Mesodermal cell (in vitro differentiated cells): Measurements from ENCODE around the gene PEX3. TPM values are rescaled to one million over a fixed set of nuclear protein-coding genes. Genes with fewer than 3 reads are reported as not detected.

Source experiments
- H3K27ac ChIP-seq: 2 replicates; pipeline ENCODE4 v1.7.0; 2013; ENCODE audit warnings: mild to moderate bottlenecking, low read depth, low read length, moderate library complexity; ENCODE audit not compliant: severe bottlenecking
- H3K36me3 ChIP-seq: 2 replicates; pipeline ENCODE4 v1.7.1; 2013; ENCODE audit warnings: mild to moderate bottlenecking, low read length, moderate library complexity; ENCODE audit not compliant: control insufficient read depth, insufficient read depth
- H3K4me1 ChIP-seq: one replicate; pipeline ENCODE4 v1.7.1; 2013; ENCODE audit warnings: mild to moderate bottlenecking, low read length; ENCODE audit not compliant: insufficient read depth, control insufficient read depth, poor library complexity, severe bottlenecking
- H3K4me3 ChIP-seq: 2 replicates; pipeline ENCODE4 v1.7.0; 2013; ENCODE audit warnings: low read length, control low read depth, mild to moderate bottlenecking; ENCODE audit not compliant: insufficient read depth, poor library complexity, severe bottlenecking; ENCODE audit errors: extremely low read depth
- H3K9me3 ChIP-seq: 2 replicates; pipeline ENCODE4 v1.7.1; 2013; ENCODE audit warnings: mild to moderate bottlenecking, low read length, moderate library complexity; ENCODE audit not compliant: control insufficient read depth
- WGBS, 2 experiments: methylation state at CpG; one replicate each; pipeline ENCODE4 v1.1.5; 2013; ENCODE audit warnings: missing lambda C conversion rate in 2 of 2; ENCODE audit not compliant: insufficient coverage in 2 of 2; 5-methylcytosine and 5-hydroxymethylcytosine counted together
- polyA plus RNA-seq, 2 experiments: library from polyadenylated mRNA; stranded (reverse); fragments of 50-300 nt; gene quantifications; one replicate each; pipeline ENCODE4 v1.2.3, GENCODE V29; 2013

Gene PEX3
- 11.0 TPM for polyA plus RNA-seq (2013, experiment 1 of 2)
- polyA plus RNA-seq (2013, experiment 2 of 2), result 13.2 TPM

GRCh38 chr6:143450453-143451371 lies at the start of gene PEX3, which contains the start of gene ADAT2:
PEX3 (plus strand) TSS chr6:143450805; CDS start chr6:143451043, 238 bp downstream.
ADAT2 (minus strand) TSS chr6:143450695; CDS start chr6:143450658, 37 bp downstream.
- Histone ChIP-seq H3K36me3 (peaks cover 4% of the 10 kb centered on the region), H3K27ac (peak within 1 kb of the TSS; percentile 65), H3K4me1 (no peaks in the 10 kb centered on the region), H3K9me3 (no peaks in the 10 kb centered on the region), H3K4me3 (peak within 1 kb of the TSS; percentile 84)
- 0% methylated on average over 27 to 40 of the region's 56 CpGs for WGBS, 2 experiments

DNA sequence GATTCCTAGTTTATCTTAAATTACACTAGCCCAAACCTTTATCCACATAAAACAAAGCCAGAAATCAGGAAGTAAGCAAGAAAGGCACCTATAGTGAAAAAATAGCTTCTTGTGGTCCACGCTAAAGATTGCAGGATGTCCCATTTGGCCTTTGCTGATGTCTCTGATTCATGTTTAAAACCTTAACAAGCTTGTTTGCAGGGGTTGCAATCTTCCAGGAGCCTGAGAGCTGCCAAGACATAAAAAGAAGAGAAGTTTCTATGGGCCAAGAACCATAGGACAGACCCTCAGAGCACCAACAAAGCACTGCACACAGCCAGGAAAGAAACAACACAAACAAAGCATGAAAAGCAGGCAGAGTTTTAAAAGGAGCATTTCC lies 49.5 kb upstream of the PEX3 start:
- 86% methylated on average over 1 of the region's 1 CpG; no CpG with 5 or more reads in 1 of the 2 experiments for WGBS, 2 experiments
- no peak overlapping the region for H3K4me3 ChIP-seq
- H3K36me3 ChIP-seq, result no peaks in the 10 kb centered on the region
- H3K27ac ChIP-seq, result no peak overlapping the region
- peaks cover 22% of the 10 kb centered on the region for H3K4me1 ChIP-seq
- no peaks in the 10 kb centered on the region for H3K9me3 ChIP-seq

DNA sequence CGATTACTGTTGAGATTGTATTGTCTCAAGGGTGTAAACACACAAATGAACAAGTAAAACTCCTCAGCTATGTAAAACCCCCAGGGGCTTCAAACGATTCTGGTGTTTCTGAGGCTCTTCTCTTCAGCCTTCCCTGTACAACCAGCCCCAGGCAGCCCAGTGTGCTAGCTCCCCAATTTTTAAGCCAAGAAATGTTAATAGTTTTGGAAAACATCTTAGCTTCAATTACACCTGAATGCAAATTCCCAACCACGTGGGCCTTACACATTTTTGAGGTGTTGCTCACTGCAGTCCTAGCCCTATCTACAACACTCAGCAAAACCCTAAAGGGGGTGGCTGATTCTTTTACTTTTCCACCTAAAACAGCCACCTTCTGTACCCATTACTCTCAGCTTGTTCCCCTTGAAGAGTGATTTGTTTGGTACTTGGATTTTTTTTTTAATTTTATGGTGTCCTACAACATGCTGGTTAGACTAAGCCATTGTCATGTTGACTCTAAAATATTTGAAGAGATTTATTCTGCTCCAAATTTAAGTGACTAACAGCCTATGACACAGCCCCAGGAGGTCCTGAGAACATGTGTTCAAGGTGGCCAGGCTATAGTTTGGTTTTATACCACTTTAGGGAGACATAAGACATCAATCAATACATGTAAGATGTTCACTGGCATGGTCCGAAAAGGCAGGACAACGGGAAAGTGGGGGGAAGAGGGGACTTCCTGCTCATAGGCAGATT lies 48.8 kb upstream of the PEX3 start:
- no peaks in the 10 kb centered on the region for H3K36me3 ChIP-seq
- no peak overlapping the region for H3K27ac ChIP-seq
- H3K9me3 ChIP-seq, result no peaks in the 10 kb centered on the region
- H3K4me1 ChIP-seq, result peaks cover 15% of the 10 kb centered on the region
- 62 to 87% methylated on average over 2 to 3 of the region's 5 CpGs for WGBS, 2 experiments
- H3K4me3 ChIP-seq, result no peak overlapping the region

DNA sequence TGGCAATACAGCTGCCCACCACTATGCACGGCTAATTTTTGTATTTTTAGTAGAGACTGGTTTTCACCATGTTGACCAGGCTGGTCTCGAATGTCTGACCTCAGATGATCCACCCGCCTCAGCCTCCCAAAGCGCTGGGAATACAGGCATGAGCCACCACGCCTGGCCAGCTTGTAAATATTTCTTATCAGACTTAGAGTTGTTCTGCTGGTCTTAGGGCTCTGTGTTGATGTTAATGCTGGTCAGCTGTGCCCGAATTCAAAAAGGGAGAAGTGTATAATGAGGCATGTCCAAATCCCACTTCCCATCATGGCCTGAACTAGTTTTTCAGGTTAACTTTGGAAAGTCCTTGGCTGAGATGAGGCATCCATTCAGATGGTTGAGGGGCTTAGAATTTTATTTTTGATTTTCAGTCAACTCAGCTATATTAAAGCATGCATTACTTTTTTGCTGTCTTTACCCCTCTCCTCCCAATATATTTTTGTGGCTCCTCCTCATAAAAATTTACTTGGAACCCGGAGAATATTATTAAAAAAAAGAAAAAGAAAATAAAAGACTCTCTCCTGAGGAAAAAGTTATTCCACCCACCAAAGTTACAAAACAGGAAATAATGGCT lies 47.8 kb upstream of the PEX3 start:
- H3K36me3 ChIP-seq, result no peaks in the 10 kb centered on the region
- no peak overlapping the region for H3K27ac ChIP-seq
- H3K4me3 ChIP-seq, result no peak overlapping the region
- peaks cover 5% of the 10 kb centered on the region for H3K4me1 ChIP-seq
- H3K9me3 ChIP-seq, result no peaks in the 10 kb centered on the region
- WGBS, 2 experiments, result 93 to 100% methylated on average over 3 to 4 of the region's 7 CpGs

DNA sequence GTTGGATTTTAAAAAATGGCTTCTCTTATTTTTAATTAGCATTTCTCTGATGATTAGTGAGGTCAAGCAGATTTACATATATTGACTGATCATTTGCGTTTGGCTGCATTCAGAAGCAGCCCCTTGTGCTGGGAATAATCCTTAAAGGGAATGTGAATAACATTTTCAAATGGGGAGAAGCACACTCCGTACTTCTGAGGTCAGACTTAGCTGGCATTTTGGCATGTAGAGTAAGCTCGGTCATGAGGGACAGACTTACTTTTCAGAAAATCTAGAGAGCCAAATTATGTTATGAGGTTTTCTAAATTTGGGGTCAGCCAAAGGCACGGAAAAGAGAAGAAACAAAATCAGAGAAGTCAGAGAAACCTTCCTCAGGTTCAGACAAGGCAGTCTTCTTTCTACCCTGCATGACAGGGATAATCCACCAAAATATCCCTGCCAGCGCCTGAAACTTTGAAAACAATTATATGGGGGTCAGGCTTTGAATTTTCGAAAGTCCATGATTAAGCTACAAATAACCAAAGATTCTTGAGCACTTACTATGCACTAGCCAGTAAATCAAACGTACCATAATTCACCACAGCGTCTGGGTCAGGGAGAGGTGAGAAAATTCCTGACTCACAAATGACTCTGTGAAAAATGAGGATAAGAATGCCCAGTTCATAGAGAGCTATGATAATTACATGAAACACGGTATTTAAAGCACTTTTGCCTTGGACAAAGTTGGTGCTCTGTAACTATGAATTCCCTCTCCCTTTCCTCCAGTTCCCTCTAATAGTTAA lies 45.0 kb upstream of the PEX3 start:
- Histone ChIP-seq H3K4me3 (no peak overlapping the region), H3K36me3 (no peaks in the 10 kb centered on the region), H3K27ac (no peak overlapping the region), H3K9me3 (no peaks in the 10 kb centered on the region), H3K4me1 (no peaks in the 10 kb centered on the region)
- 74 to 85% methylated on average over 5 to 6 of the region's 9 CpGs for WGBS, 2 experiments

DNA sequence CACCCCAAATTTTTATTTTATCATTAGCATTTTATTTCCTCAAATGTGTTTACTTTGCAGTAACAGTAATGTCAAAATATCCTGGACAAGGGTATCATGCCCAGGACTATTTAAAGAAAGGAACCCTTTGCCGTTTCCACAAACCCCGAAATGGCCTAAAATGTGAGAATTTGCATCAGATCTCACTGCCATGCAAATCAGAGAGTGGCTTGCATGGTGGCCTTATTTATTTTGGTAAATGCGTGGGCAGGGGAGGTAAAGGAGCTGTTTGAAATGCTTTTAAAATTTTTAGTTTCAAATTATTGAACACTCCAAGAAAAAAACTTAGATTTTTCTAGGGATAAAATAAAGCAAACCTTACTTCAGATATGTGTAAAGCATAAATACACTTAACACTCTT lies 43.9 kb upstream of the PEX3 start:
- no peaks in the 10 kb centered on the region for H3K9me3 ChIP-seq
- no peak overlapping the region for H3K4me3 ChIP-seq
- 89 to 100% methylated on average over 2 of the region's 3 CpGs for WGBS, 2 experiments
- no peak overlapping the region for H3K27ac ChIP-seq
- no peaks in the 10 kb centered on the region for H3K36me3 ChIP-seq
- H3K4me1 ChIP-seq, result no peaks in the 10 kb centered on the region

DNA sequence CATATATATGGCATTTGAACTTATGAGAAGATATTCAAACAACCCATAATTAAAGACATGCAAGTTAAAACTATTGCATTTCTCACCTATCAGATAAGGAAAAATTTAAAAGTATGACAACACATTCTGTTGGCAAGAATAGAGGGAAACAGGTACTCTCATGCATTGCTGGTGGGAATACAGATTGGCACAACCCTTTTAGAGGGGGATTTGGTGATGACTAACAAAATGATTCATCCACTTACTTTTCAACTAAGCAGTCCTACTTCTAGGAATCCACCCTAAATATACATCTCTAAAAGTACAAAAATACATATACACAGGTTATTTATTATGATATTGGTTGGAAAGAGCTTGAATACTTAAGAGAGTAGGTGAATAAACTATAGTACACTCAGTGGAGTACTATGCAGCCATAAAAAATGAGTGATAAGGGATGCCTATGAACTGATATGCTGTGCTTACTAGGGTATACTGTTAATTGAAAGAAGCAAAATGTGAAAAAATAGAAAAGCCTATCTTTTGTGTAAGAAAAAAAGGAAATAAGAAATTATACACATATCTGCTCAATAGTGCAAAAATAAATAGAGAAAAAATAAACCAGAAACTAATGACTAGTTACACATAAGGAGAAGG lies 42.3 kb upstream of the PEX3 start:
- H3K4me1 ChIP-seq, result no peaks in the 10 kb centered on the region
- H3K4me3 ChIP-seq, result no peak overlapping the region
- H3K36me3 ChIP-seq, result no peaks in the 10 kb centered on the region
- no peak overlapping the region for H3K27ac ChIP-seq
- H3K9me3 ChIP-seq, result no peaks in the 10 kb centered on the region

- Histone ChIP-seq H3K36me3 (no peaks in the 10 kb centered on the region), H3K4me3 (no peak overlapping the region), H3K27ac (no peak overlapping the region), H3K9me3 (no peaks in the 10 kb centered on the region), H3K4me1 (no peaks in the 10 kb centered on the region)
Measured at GRCh38 chr6:143408787-143409162, 41.8 kb upstream of the PEX3 start.

- Histone ChIP-seq H3K27ac (no peak overlapping the region), H3K4me1 (no peaks in the 10 kb centered on the region), H3K4me3 (no peak overlapping the region), H3K36me3 (no peaks in the 10 kb centered on the region), H3K9me3 (no peaks in the 10 kb centered on the region)
- WGBS, 2 experiments, result no CpG with 5 or more reads among the region's 1 CpG
Measured at GRCh38 chr6:143410859-143411270, 39.7 kb upstream of the PEX3 start.

DNA sequence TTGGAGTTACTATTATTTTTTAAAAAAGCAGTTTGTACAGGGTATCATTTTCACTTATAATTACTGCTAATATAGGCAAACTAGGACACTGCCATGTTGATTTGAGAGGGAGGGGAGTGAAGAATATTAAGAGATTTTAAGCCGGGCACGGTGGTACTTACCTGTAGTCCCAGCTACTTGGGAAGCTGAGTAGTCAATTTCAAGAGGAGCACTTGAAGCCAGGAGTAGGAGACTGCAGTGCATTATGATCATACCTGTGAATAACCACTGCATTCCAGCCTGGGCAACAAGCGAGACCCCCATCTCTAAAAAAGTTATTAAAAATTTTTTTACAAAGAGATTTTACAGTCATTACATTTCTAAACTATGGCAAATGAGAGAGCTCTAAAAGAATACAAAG lies 35.8 kb upstream of the PEX3 start:
- Histone ChIP-seq H3K9me3 (no peaks in the 10 kb centered on the region), H3K27ac (no peak overlapping the region), H3K36me3 (no peaks in the 10 kb centered on the region), H3K4me3 (no peak overlapping the region), H3K4me1 (no peaks in the 10 kb centered on the region)
- 87% methylated on average over 2 of the region's 3 CpGs; no CpG with 5 or more reads in 1 of the 2 experiments for WGBS, 2 experiments
